ENCODE measurements around the gene ZBTB2. TPM values are rescaled to one million over a fixed set of nuclear protein-coding genes. Genes with fewer than 3 reads are reported as not detected.

Gene ZBTB2
- polyA plus RNA-seq, 1 experiment, result 14.7 TPM

DNA sequence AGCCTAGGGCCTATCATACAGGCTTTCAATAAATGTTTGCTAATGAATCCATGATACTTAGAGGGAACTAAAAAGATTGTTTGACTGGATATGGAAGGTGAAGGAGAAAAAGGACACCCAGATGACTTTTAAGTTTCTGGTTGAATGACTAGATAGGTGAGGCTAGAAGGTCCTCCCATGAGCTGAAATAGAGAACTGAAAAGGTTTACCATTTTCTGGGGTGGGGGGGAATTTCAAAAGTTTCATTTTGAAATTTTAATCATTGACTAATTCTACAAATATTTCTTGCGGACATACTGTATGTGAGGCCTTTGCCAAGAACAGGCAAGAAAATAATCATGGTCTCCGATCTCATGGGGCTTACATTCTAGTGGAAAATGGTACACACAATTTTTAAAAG is 17.9 kb upstream of the ZBTB2 start:
- DNase-seq (ENCODE audit: low read depth), result no peak
- Histone ChIP-seq H3K4me3 (ENCODE audit: low read depth, low read length) (no peak overlapping the region), H3K27me3 (ENCODE audit: control insufficient read depth, insufficient read depth, low read length) (no peaks in the 10 kb centered on the region), H3K36me3 (ENCODE audit: control insufficient read depth, insufficient read depth, low read length) (peaks cover 11% of the 10 kb centered on the region)
- ChIA-PET CTCF (no interaction called here), POLR2A (no interaction called here)
- TF ChIP-seq, protein P1, sequence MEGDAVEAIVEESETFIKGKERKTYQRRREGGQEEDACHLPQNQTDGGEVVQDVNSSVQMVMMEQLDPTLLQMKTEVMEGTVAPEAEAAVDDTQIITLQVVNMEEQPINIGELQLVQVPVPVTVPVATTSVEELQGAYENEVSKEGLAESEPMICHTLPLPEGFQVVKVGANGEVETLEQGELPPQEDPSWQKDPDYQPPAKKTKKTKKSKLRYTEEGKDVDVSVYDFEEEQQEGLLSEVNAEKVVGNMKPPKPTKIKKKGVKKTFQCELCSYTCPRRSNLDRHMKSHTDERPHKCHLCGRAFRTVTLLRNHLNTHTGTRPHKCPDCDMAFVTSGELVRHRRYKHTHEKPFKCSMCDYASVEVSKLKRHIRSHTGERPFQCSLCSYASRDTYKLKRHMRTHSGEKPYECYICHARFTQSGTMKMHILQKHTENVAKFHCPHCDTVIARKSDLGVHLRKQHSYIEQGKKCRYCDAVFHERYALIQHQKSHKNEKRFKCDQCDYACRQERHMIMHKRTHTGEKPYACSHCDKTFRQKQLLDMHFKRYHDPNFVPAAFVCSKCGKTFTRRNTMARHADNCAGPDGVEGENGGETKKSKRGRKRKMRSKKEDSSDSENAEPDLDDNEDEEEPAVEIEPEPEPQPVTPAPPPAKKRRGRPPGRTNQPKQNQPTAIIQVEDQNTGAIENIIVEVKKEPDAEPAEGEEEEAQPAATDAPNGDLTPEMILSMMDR (IDR thresholded peaks at IDR 0.05; ENCODE audit: insufficient read depth, low read depth, low read length), result no peak

DNA sequence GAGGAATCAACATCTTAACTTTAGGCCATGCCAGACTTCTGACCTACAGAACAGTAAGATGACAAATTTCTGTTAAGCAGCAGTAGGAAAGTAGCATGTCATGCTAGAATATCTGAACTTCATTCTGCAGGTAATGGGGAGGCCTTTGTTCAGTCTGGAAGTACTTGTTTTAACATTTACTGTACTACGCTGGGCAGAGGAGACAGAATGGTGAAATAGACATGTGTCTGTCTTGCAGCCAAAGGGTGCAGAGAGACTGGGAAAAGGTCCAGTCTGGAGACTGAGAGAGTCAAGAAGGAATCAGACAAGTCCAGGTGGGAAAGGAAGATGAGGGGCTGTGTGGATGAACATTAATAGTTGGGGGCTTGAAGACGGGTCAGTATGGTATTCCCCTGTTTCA is 17.5 kb upstream of the ZBTB2 start:
- H3K27me3 ChIP-seq (ENCODE audit: control insufficient read depth, insufficient read depth, low read length), result no peaks in the 10 kb centered on the region
- H3K36me3 ChIP-seq (ENCODE audit: control insufficient read depth, insufficient read depth, low read length), result peaks cover 11% of the 10 kb centered on the region
- DNase-seq (ENCODE audit: low read depth), result no peak
- H3K4me3 ChIP-seq (ENCODE audit: low read depth, low read length), result no peak overlapping the region
- ChIA-PET CTCF (no interaction called here), POLR2A (no interaction called here)
- TF ChIP-seq, protein P1 (IDR thresholded peaks at IDR 0.05; ENCODE audit: insufficient read depth, low read depth, low read length), result no peak

DNA sequence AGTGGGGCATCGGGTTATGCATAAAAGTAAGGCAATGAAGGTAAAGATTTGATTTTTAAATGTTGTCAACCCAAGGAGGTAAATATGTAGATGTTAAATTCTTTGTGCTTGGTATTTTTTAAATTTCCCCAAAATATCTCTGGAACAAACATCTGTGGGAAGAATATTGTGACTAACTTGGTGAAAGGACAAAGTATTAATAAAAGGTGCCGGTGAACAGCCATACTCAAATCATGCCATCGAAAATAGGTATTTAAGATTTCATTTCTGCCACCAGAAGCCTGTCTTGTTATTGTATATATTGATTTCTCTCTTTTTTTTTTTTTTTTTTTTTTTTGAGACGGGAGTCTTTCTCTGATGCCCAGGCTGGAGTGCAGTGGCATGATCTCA is 12.6 kb upstream of the ZBTB2 start:
- ChIA-PET POLR2A (no interaction called here), CTCF (interaction anchor here (1.3 kb wide), 1 partner anchor 48 kb away, joined by 3 read pairs; the partner anchor contains the start of gene RMND1)
- no peak for DNase-seq (ENCODE audit: low read depth)
- TF ChIP-seq, protein P1 (IDR thresholded peaks at IDR 0.05; ENCODE audit: insufficient read depth, low read depth, low read length), result no peak
- H3K4me3 ChIP-seq (ENCODE audit: low read depth, low read length), result no peak overlapping the region
- H3K27me3 ChIP-seq (ENCODE audit: control insufficient read depth, insufficient read depth, low read length), result no peaks in the 10 kb centered on the region
- peaks cover 1% of the 10 kb centered on the region; the same call in 1 of the 2 replicates for H3K36me3 ChIP-seq (ENCODE audit: control insufficient read depth, insufficient read depth, low read length)

DNA sequence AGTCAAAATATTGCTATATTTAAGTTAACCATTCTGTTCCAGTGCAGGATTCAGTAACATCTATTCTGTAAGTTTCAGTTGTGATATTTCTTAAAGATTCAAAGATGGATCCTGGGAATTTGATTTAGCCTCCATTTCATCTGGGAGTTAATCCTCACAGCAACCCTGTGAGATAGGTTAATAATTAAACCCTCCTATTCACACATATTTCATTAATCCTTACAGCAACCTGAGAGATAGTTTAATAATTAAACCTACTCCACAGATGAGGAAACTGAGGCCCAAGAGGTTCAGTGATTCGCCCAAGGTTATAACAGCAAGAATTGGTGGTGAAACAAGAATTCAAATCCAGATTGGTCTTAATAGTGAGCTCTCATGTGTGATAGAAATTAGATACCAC is 10.9 kb upstream of the ZBTB2 start:
- peaks cover 1% of the 10 kb centered on the region; the same call in 1 of the 2 replicates for H3K36me3 ChIP-seq (ENCODE audit: control insufficient read depth, insufficient read depth, low read length)
- ChIA-PET POLR2A (no interaction called here), CTCF (no interaction called here)
- no peak for DNase-seq (ENCODE audit: low read depth)
- H3K27me3 ChIP-seq (ENCODE audit: control insufficient read depth, insufficient read depth, low read length), result no peaks in the 10 kb centered on the region
- TF ChIP-seq, protein P1 (IDR thresholded peaks at IDR 0.05; ENCODE audit: insufficient read depth, low read depth, low read length), result no peak
- H3K4me3 ChIP-seq (ENCODE audit: low read depth, low read length), result no peak overlapping the region

DNA sequence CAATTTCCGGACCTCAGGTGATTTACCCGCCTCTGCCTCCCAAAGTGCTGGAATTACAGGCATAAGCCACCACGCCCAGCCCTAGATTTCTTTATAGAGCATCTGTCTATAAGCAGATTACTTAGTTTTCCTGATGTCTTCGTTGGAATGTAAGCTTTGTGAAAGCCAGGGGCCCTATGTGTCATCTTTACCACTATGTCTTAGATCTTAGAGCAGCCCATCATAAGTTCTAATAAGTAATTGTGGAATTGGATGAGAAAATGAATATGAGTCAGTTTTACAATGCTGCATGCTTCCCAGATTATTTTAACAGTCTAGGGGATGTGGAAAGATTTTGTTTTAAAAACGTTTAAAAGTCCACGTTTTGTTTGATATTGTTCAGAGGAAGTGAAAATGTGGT is 9.1 kb upstream of the ZBTB2 start:
- no peaks in the 10 kb centered on the region for H3K27me3 ChIP-seq (ENCODE audit: control insufficient read depth, insufficient read depth, low read length)
- peak; percentile 15 for DNase-seq (ENCODE audit: low read depth)
- POLR2A ChIA-PET, result no interaction called here
- H3K4me3 ChIP-seq (ENCODE audit: low read depth, low read length), result no peak overlapping the region
- H3K36me3 ChIP-seq (ENCODE audit: control insufficient read depth, insufficient read depth, low read length), result peaks cover 1% of the 10 kb centered on the region; the same call in 1 of the 2 replicates
- TF ChIP-seq, protein P1 (IDR thresholded peaks at IDR 0.05; ENCODE audit: insufficient read depth, low read depth, low read length), result no peak
- CTCF ChIA-PET, result no interaction called here

All from BJ (cell line).